SKM-1 (cell line): Measurements from ENCODE around the gene EIF2B1.
A peak's percentile ranks its signal among the peaks of the same experiment; 100 is the strongest.

ENCODE experiments used
- DNase-seq: peaks from one replicate; lab custom pipeline; 2025; ENCODE audit not compliant: unreplicated experiment; lab: John Stamatoyannopoulos, UW

EIF2B1 gene

GRCh38 chr12:123633379-123634141 lies at the start of gene EIF2B1, which contains the start of gene GTF2H3:
EIF2B1 (minus strand) TSS chr12:123633686; CDS start chr12:123633557, 129 bp downstream.
GTF2H3 (plus strand) TSS chr12:123633829; CDS start chr12:123633860, 31 bp downstream.
- peak; percentile 76 for DNase-seq

GRCh38 chr12:123681605-123682004 lies 48.1 kb upstream of the EIF2B1 start:
- peak; percentile 17 for DNase-seq

DNA sequence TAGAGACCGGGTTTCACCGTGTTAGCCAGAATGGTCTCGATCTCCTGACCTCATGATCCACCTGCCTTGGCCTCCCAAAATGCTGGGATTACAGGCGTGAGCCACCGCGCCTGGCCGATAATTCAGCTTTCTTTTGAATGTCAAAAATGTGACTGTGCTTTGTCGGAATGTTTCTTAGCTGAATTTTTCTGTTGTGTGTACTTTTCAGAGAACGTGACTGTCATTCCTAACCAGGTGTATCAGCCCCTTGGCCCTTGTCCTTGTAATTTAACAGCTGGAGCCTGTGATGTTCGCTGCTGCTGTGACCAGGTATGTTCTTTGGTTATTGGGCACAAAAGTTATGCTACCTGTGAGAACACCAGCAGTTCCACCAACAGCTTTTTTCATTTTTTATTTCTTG lies 45.5 kb upstream of the EIF2B1 start:
- no peak for DNase-seq

DNA sequence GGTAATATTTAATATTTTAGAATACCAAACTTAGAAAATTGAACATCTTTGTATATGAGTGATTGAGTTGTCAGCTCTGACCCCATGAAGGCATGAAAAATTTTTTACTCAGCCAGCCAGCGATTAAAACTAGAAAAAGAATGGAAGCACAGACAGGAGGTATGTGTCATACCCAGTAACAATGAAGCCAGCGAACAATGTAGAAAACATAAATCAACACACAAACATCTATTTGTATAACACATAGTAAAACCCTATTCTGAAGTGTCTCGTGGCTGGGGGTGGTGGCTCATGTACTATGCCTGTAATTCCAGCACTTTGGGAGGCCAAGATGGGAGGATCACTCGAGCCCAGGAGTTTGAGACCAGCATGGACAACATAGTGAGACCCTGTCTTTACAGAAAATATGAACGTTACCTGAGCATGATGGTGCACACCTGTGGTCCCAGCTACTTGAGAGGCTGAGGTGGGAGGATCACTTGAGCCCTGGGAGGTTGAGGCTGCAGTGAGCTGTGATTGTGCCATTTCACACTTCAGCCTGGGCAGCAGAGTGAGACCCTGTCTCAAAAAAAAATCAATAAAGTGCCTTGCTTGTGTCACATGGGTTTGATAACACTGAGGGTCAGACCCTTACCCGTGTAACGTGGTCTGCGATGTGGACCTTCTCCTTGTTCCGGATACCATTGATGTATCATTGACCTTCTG lies 43.3 kb upstream of the EIF2B1 start:
- no peak for DNase-seq

DNA sequence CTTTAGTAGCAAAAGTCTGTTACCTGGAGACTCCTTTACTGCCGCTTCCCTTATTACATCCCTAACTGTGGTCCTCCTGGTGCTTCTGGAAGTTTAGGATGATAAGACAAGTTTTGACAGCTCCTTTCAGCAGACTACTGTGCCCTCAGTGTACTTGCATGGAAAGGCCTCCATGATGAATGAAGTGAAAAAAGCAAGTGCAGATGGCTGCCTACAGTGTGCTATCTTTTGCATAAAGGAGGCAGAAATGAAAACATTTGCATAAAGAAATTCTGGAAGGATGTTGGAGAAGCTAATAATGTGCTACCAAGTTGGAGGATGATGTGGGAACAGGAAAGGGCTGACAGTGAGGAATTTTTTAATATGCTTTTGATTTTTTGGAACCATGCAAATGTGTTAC lies 42.0 kb upstream of the EIF2B1 start:
- no peak for DNase-seq

DNA sequence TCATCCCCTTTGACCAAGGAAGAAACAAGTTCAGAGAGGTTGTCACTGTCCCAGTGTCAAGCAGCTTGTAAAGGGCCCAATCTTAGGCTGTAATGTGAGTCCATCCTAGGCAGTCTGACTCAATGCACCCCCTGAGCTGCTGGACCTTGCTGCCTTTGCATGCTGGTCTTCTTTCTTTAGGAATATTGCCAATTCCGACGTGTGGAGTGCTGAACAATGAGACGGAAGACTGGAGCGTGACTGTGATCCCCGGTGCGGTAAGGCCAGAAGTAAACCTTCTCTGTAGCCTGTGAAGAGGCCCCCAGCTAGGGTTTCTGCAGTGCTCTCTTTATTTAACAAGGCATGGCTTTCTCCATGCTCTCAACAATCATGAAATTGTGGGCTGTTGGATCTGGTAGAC lies 38.4 kb upstream of the EIF2B1 start:
- no peak for DNase-seq

GRCh38 chr12:123670882-123671728 lies 37.6 kb upstream of the EIF2B1 start, which contains the start of gene TCTN2:
TCTN2 (plus strand) TSS chr12:123671113; CDS start chr12:123671241, 128 bp downstream.
- DNase-seq = peak; percentile 11

GRCh38 chr12:123667771-123668170 lies 34.3 kb upstream of the EIF2B1 start:
- DNase-seq = no peak

DNA sequence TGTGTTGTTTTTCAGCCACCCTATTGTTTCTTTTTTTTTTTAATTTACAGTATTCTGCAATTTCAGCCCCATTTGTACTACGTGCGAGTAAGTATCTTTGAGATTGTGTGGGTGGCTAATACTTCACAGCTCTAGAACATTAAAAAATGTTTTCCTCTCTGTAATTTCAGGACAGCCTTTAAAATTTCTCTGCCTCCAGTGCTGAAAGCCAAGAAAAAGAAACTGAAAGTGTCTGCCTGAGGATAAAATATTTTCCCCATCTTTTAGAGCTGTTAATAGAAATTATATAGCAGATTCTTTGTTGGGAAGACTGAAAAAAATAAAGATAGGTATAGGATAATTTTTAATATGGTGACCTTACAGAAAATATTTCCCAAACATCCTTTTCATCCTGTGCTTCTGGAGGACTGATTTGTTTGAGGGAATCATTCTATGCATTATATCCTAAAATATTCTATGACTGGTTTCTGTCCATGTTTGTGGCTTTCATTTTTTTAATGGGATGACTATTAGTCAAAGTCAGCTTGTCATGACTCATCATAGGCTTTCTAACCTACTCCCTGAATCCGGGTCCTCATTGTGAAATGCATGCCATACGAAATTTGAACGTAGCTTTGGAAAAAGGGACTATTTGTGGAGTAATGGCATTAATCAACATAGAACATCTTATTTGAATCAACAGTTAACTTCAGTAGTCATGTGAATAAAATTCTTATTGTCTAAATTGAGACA lies 26.7 kb upstream of the EIF2B1 start:
- DNase-seq = no peak

DNA sequence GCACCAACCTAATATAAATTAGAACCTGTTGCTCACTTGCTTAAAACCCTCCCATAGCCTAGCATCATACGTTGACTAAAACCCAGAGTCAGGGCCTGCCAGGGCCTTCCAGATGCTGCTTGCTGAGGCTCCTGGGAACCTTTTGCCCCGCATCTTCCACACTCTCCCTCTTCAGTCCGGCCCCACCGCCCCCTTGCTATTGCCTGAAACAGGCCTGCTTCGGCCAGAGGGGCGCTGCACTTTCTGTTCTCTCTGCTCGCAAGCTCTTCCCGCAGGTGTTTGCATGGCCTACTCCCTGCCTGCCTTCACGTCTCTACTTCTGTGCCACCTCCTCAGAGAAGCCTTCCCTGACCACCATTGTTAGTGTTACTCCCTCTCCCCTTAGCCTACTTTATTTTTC lies 23.7 kb upstream of the EIF2B1 start:
- no peak for DNase-seq

- no peak for DNase-seq
Observed at GRCh38 chr12:123656392-123656791, 22.9 kb upstream of the EIF2B1 start.

- DNase-seq = no peak
Observed at GRCh38 chr12:123655420-123655819, 21.9 kb upstream of the EIF2B1 start.

GRCh38 chr12:123654129-123654701 lies 20.7 kb upstream of the EIF2B1 start:
- DNase-seq = no peak

- no peak for DNase-seq
Observed at GRCh38 chr12:123648401-123648800, 14.9 kb upstream of the EIF2B1 start.

GRCh38 chr12:123645878-123646277 lies 12.4 kb upstream of the EIF2B1 start:
- no peak for DNase-seq

DNA sequence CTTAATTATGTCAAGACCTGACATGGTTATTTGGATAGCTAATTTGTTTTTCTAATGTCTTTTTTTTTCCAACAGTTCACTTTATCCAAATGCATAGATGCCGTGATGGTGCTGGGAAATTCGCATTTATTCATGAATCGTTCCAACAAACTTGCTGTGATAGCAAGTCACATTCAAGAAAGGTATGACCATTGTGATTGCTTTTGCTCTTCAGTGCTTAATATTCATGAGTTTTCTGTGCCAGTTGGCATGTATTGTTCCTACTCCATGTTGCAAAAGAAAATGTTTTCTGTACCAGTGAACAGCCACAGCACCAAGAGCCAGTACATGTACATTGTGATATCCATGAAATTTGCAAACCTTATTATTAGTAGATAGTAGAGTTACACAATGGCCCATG lies 11.9 kb upstream of the EIF2B1 start:
- DNase-seq = no peak

DNA sequence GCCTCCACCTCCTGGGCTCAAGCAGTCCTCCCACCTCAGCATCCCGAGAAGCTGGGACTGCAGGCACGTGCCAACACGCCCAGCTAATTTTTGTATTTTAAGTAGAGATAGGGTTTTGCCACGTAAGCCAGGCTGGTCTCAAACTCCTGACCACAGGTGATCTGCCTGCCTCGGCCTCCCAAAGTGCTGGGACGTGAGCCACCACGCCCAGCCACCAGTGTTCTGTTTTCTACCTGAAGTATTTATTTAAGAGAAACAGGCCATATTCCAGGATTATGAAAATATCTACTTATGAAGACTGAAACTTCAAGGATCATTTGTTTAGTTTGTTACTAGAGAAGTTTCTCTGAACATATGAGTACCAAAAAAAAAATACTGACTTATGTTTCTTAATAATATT lies 10.4 kb upstream of the EIF2B1 start:
- DNase-seq = no peak

- no peak for DNase-seq
Observed at GRCh38 chr12:123634142-123634561, 666 bp upstream of the EIF2B1 start.

DNA sequence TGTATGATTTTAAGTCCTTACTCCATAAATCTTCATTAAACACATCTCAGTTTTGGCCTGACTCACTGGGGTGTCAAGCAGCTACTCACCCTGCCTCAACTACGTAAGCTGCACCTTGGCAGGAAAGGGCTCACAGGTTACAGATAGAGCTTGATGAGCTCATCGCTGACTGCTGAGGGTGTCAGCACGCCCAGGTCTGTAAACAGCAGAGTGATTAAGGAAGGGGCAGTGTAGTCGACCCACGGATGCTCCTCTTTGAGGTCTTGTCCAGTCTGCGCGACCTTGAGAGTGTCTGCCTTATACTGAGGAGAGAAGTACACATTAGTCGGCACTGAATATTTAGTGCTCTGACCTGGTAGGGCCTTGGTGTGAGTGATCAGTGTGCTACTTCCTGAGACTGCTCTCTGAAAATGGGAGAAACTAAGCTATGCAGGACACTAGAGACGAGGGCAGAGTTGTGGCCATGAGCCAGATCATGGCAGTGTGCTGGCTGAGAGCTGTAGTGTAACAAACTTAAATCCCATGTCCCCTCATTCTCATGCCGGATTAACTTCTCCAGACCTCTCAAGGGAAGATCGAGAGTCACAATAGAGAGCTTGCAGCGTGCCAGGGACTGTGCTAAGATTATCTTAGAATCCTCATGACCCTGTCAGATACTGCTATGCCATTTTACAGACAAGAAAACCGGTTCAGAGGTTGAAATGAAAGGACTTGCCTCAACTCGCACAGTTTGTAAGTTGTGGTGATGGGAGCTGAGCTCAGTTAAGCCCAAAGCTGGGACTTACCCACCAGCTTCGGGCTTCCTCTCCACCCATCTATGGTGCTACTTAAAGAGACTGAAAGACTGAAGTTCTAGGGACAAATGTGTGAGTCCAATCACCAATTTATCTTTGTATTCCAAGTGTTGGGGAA lies 11.6 kb downstream of the EIF2B1 start:
- no peak for DNase-seq
